ENCODE data around the gene PLEKHG2. TPM values are rescaled to one million over a fixed set of nuclear protein-coding genes. Genes with fewer than 3 reads are reported as not detected.
A peak's percentile ranks its signal among the peaks of the same experiment; 100 is the strongest.

Gene PLEKHG2
- total and polyA plus RNA-seq, 2 donors = 13.0 to 30.8 TPM

DNA sequence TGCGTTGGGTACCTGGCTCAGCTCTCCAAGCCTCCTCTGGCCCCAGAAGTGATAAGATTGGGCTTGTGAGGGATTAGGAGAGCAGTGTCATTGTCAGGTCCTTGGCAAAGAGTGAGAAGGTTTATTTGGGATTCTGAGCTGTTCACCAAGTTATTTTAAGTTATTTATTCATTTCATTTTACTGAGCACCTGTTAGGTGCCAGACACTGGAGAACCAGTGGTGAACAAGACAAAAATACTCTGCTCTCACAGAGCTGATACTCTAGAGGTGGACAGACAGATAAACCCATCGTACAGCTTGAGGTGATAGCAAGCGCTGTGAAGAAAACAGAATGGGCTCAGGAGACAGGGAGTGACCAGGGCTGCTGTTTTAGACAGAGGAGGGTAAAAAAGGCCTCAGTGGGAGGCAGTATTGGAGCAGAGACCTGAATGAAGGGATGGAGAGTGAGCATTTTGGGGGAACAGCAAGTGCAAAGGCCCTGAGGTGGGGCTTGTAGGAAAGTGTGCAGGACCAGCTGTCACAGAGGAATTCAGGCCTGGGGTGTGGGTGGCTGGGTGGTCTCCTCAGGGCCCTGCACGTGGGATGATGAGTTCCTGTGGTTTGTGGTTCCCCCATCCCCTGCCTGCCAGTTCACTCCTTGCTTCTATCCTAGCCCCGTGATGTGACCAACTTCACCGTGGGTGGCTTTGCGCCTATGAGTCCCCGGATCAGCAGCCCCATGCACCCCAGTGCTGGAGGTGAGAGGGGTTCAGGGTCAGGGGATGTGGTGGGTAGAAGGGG lies 59.5 kb downstream of the PLEKHG2 start:
- peaks cover 0 to 4% of the 10 kb centered on the region in 2 donors for H3K9me3 ChIP-seq (ENCODE audit: control insufficient read depth in 2 of 2, insufficient read depth in 1 of 2, low read length in 1 of 2)
- H3K27ac ChIP-seq (ENCODE audit: low read depth in 1 of 2, low read length in 1 of 2) = no peak overlapping the region
- H3K4me3 ChIP-seq (ENCODE audit: low read length in 2 of 2) = no peak overlapping the region
- peaks cover 91 to 94% of the 10 kb centered on the region in 2 donors for H3K36me3 ChIP-seq (ENCODE audit: control insufficient read depth in 2 of 2, insufficient read depth in 2 of 2, low read length in 1 of 2)
- DNase-seq (ENCODE audit: low read depth in 6 of 9, low spot score in 9 of 9) = no peak
- no peaks in the 10 kb centered on the region for H3K27me3 ChIP-seq (ENCODE audit: control insufficient read depth in 2 of 2, insufficient read depth in 1 of 2, low read length in 1 of 2)
- no peaks in the 10 kb centered on the region for H3K4me1 ChIP-seq (ENCODE audit: control insufficient read depth in 2 of 2, insufficient read depth in 2 of 2, low read length in 2 of 2)
- 68% methylated on average over 8 of the region's 8 CpGs for WGBS

DNA sequence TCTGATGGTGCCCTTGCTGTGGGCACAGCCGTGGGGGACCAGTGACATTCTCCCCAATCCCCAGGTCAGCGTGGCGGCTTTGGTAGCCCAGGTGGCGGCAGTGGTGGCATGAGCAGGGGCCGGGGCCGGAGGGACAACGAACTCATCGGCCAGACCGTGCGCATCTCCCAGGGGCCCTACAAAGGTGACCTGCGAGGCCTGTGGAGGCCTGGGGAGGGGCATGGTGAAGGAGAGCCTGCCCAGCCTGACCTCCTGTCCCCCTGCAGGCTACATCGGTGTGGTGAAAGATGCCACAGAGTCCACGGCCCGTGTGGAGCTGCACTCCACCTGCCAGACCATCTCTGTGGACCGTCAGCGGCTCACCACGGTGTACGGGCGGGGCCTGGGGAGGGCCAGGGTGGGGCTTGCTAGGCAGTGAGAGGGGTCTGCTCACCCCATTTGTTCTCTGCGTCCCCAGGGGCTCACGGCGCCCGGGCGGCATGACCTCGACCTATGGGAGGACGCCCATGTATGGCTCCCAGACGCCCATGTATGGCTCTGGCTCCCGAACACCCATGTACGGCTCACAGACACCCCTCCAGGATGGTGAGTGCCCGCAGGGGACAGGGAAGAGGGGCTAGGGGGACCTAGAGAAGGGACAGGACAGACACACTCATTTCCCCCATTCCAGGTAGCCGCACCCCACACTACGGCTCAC lies 60.4 kb downstream of the PLEKHG2 start:
- no peak for DNase-seq (ENCODE audit: low read depth in 6 of 9, low spot score in 9 of 9)
- H3K36me3 ChIP-seq (ENCODE audit: control insufficient read depth in 2 of 2, insufficient read depth in 2 of 2, low read length in 1 of 2) = peaks cover 84 to 86% of the 10 kb centered on the region in 2 donors
- H3K4me3 ChIP-seq (ENCODE audit: low read length in 2 of 2) = no peak overlapping the region
- peaks cover 0 to 4% of the 10 kb centered on the region in 2 donors for H3K9me3 ChIP-seq (ENCODE audit: control insufficient read depth in 2 of 2, insufficient read depth in 1 of 2, low read length in 1 of 2)
- no peaks in the 10 kb centered on the region for H3K27me3 ChIP-seq (ENCODE audit: control insufficient read depth in 2 of 2, insufficient read depth in 1 of 2, low read length in 1 of 2)
- WGBS = 97% methylated on average over 32 of the region's 32 CpGs
- no peak overlapping the region for H3K27ac ChIP-seq (ENCODE audit: low read depth in 1 of 2, low read length in 1 of 2)
- H3K4me1 ChIP-seq (ENCODE audit: control insufficient read depth in 2 of 2, insufficient read depth in 2 of 2, low read length in 2 of 2) = no peaks in the 10 kb centered on the region

DNA sequence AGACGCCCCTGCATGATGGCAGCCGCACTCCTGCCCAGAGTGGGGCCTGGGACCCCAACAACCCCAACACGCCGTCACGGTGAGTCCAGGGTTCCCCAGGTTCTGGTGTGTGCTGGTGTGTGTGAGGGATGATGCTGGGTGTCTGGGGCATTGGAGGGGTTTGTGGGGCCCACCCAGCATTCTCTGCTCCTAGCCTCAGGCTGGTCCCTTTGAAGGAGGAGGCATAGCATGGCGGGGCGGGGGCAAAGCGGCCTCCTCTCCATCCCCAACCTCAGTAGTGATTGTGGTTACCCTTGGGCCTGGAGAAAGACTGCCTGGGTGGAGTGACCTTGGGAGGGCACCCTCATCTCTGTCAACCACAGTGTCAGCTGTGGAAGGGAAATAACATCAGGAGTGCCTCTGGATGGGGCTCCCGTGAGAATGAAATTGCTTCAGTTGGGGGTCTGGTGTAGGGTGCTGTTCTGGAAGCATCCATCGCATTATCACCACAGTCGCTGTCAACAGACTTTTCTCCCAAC lies 61.0 kb downstream of the PLEKHG2 start:
- WGBS = 91% methylated on average over 11 of the region's 11 CpGs
- DNase-seq (ENCODE audit: low read depth in 6 of 9, low spot score in 9 of 9) = no peak
- H3K4me1 ChIP-seq (ENCODE audit: control insufficient read depth in 2 of 2, insufficient read depth in 2 of 2, low read length in 2 of 2) = no peaks in the 10 kb centered on the region
- H3K27ac ChIP-seq (ENCODE audit: low read depth in 1 of 2, low read length in 1 of 2) = no peak overlapping the region
- no peaks in the 10 kb centered on the region for H3K27me3 ChIP-seq (ENCODE audit: control insufficient read depth in 2 of 2, insufficient read depth in 1 of 2, low read length in 1 of 2)
- peaks cover 78 to 79% of the 10 kb centered on the region in 2 donors for H3K36me3 ChIP-seq (ENCODE audit: control insufficient read depth in 2 of 2, insufficient read depth in 2 of 2, low read length in 1 of 2)
- peaks cover 0 to 4% of the 10 kb centered on the region in 2 donors for H3K9me3 ChIP-seq (ENCODE audit: control insufficient read depth in 2 of 2, insufficient read depth in 1 of 2, low read length in 1 of 2)
- no peak overlapping the region for H3K4me3 ChIP-seq (ENCODE audit: low read length in 2 of 2)

DNA sequence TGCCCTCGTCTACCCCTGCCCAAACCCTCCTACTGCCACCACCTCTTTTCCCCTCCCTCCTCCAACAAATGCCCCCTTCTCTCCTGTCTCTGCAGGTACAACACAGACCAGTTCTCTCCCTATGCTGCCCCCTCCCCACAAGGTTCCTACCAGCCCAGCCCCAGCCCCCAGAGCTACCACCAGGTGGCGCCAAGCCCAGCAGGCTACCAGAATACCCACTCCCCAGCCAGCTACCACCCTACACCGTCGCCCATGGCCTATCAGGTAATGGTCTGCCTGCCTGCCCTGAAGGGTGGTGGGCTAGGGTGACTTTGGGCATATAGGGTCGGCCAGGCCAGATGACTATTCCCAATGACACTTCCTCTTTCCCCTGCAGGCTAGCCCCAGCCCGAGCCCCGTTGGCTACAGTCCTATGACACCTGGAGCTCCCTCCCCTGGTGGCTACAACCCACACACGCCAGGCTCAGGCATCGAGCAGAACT lies 61.7 kb downstream of the PLEKHG2 start:
- H3K27ac ChIP-seq (ENCODE audit: low read depth in 1 of 2, low read length in 1 of 2) = no peak overlapping the region
- H3K4me3 ChIP-seq (ENCODE audit: low read length in 2 of 2) = no peak overlapping the region
- H3K27me3 ChIP-seq (ENCODE audit: control insufficient read depth in 2 of 2, insufficient read depth in 1 of 2, low read length in 1 of 2) = no peaks in the 10 kb centered on the region
- H3K9me3 ChIP-seq (ENCODE audit: control insufficient read depth in 2 of 2, insufficient read depth in 1 of 2, low read length in 1 of 2) = peaks cover 0 to 4% of the 10 kb centered on the region in 2 donors
- 68% methylated on average over 9 of the region's 9 CpGs for WGBS
- peak; percentile 21 to 70 (median 51) for DNase-seq (ENCODE audit: low read depth in 6 of 9, low spot score in 9 of 9)
- no peaks in the 10 kb centered on the region for H3K4me1 ChIP-seq (ENCODE audit: control insufficient read depth in 2 of 2, insufficient read depth in 2 of 2, low read length in 2 of 2)
- peaks cover 72 to 73% of the 10 kb centered on the region in 2 donors for H3K36me3 ChIP-seq (ENCODE audit: control insufficient read depth in 2 of 2, insufficient read depth in 2 of 2, low read length in 1 of 2)

DNA sequence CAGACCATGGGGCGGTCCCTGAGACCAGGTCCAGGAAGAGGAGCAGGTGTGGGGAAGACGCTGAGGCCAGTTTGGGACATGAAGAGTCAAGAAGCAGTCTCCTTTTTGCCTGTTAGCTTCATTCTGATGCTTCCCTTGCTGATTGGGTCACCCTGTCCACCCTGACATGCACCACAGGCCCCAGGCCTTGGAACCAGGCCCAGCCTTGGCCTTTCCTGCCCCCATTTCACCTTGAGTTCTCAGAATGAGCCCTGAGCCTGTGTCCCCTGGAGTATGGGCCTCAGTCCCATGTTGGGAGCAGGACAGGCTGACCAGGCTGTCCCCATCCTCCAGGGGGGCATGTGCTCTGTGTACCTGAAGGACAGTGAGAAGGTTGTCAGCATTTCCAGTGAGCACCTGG lies 63.3 kb downstream of the PLEKHG2 start:
- H3K4me1 ChIP-seq (ENCODE audit: control insufficient read depth in 2 of 2, insufficient read depth in 2 of 2, low read length in 2 of 2) = peaks cover 4 to 8% of the 10 kb centered on the region in 2 donors
- H3K27me3 ChIP-seq (ENCODE audit: control insufficient read depth in 2 of 2, insufficient read depth in 1 of 2, low read length in 1 of 2) = no peaks in the 10 kb centered on the region
- 100% methylated on average over 2 of the region's 2 CpGs for WGBS
- H3K36me3 ChIP-seq (ENCODE audit: control insufficient read depth in 2 of 2, insufficient read depth in 2 of 2, low read length in 1 of 2) = peaks cover 56 to 57% of the 10 kb centered on the region in 2 donors
- H3K27ac ChIP-seq (ENCODE audit: low read depth in 1 of 2, low read length in 1 of 2) = no peak overlapping the region
- no peak overlapping the region for H3K4me3 ChIP-seq (ENCODE audit: low read length in 2 of 2)
- H3K9me3 ChIP-seq (ENCODE audit: control insufficient read depth in 2 of 2, insufficient read depth in 1 of 2, low read length in 1 of 2) = peaks cover 0 to 4% of the 10 kb centered on the region in 2 donors
- DNase-seq (ENCODE audit: low read depth in 6 of 9, low spot score in 9 of 9) = no peak

Other genes starting within 250 kb of the PLEKHG2 start
- gene NCCRP1, start 215.7 kb upstream of the PLEKHG2 start, total RNA-seq = 2.1 TPM
- gene NCCRP1, start 215.7 kb upstream of the PLEKHG2 start, polyA plus RNA-seq = 13.2 TPM
- gene SYCN, start 208.4 kb upstream of the PLEKHG2 start, total RNA-seq = not detected
- not detected for gene SYCN, start 208.4 kb upstream of the PLEKHG2 start, polyA plus RNA-seq
- not detected for gene IFNL3, start 167.7 kb upstream of the PLEKHG2 start, total RNA-seq
- 0.07 TPM for gene IFNL3, start 167.7 kb upstream of the PLEKHG2 start, polyA plus RNA-seq
- not detected for gene IFNL4, start 163.8 kb upstream of the PLEKHG2 start, total RNA-seq
- 0.05 TPM for gene IFNL4, start 163.8 kb upstream of the PLEKHG2 start, polyA plus RNA-seq
- gene IFNL2, start 144.3 kb upstream of the PLEKHG2 start, total RNA-seq = 0.14 TPM
- gene IFNL2, start 144.3 kb upstream of the PLEKHG2 start, polyA plus RNA-seq = 0.07 TPM
- gene IFNL1, start 116.3 kb upstream of the PLEKHG2 start, total RNA-seq = not detected
- gene IFNL1, start 116.3 kb upstream of the PLEKHG2 start, polyA plus RNA-seq = 0.21 TPM
- gene LRFN1, start 91.8 kb upstream of the PLEKHG2 start, total RNA-seq = 0.42 TPM
- gene LRFN1, start 91.8 kb upstream of the PLEKHG2 start, polyA plus RNA-seq = 2.6 TPM
- 519 TPM for gene GMFG, start 76.6 kb upstream of the PLEKHG2 start, total RNA-seq
- gene GMFG, start 76.6 kb upstream of the PLEKHG2 start, polyA plus RNA-seq = 531 TPM
- 11.7 TPM for gene SAMD4B, start 70.2 kb upstream of the PLEKHG2 start, total RNA-seq
- 64.9 TPM for gene SAMD4B, start 70.2 kb upstream of the PLEKHG2 start, polyA plus RNA-seq
- gene PAF1, start 21.6 kb upstream of the PLEKHG2 start, total RNA-seq = 33.4 TPM
- 40.1 TPM for gene PAF1, start 21.6 kb upstream of the PLEKHG2 start, polyA plus RNA-seq
- 15.8 TPM for gene MED29, start 21.3 kb upstream of the PLEKHG2 start, total RNA-seq
- 27.8 TPM for gene MED29, start 21.3 kb upstream of the PLEKHG2 start, polyA plus RNA-seq
- 15.8 TPM for gene ZFP36, start 5.8 kb upstream of the PLEKHG2 start, total RNA-seq
- 250 TPM for gene ZFP36, start 5.8 kb upstream of the PLEKHG2 start, polyA plus RNA-seq
- gene RPS16, start 23.3 kb downstream of the PLEKHG2 start, total RNA-seq = 788 TPM
- 3,143 TPM for gene RPS16, start 23.3 kb downstream of the PLEKHG2 start, polyA plus RNA-seq
- 39.0 TPM for gene SUPT5H, start 32.9 kb downstream of the PLEKHG2 start, total RNA-seq
- 203 TPM for gene SUPT5H, start 32.9 kb downstream of the PLEKHG2 start, polyA plus RNA-seq
- 49.3 TPM for gene TIMM50, start 68.2 kb downstream of the PLEKHG2 start, total RNA-seq
- 44.0 TPM for gene TIMM50, start 68.2 kb downstream of the PLEKHG2 start, polyA plus RNA-seq
- 0.14 TPM for gene DLL3, start 86.3 kb downstream of the PLEKHG2 start, total RNA-seq
- 0.14 TPM for gene DLL3, start 86.3 kb downstream of the PLEKHG2 start, polyA plus RNA-seq
- 0.19 TPM for gene SELENOV, start 102.5 kb downstream of the PLEKHG2 start, total RNA-seq
- not detected for gene SELENOV, start 102.5 kb downstream of the PLEKHG2 start, polyA plus RNA-seq
- 4.3 TPM for gene EID2B, start 120.2 kb downstream of the PLEKHG2 start, total RNA-seq
- 10.6 TPM for gene EID2B, start 120.2 kb downstream of the PLEKHG2 start, polyA plus RNA-seq
- gene EID2, start 127.5 kb downstream of the PLEKHG2 start, total RNA-seq = 12.6 TPM
- gene EID2, start 127.5 kb downstream of the PLEKHG2 start, polyA plus RNA-seq = 29.3 TPM
- 0.38 TPM for gene LGALS13, start 189.9 kb downstream of the PLEKHG2 start, total RNA-seq
- gene LGALS13, start 189.9 kb downstream of the PLEKHG2 start, polyA plus RNA-seq = 0.66 TPM
- gene LGALS16, start 243.2 kb downstream of the PLEKHG2 start, total RNA-seq = 0.33 TPM
- gene LGALS16, start 243.2 kb downstream of the PLEKHG2 start, polyA plus RNA-seq = 1.1 TPM